ENCODE results near the gene NFE2L2.

Gene NFE2L2

DNA sequence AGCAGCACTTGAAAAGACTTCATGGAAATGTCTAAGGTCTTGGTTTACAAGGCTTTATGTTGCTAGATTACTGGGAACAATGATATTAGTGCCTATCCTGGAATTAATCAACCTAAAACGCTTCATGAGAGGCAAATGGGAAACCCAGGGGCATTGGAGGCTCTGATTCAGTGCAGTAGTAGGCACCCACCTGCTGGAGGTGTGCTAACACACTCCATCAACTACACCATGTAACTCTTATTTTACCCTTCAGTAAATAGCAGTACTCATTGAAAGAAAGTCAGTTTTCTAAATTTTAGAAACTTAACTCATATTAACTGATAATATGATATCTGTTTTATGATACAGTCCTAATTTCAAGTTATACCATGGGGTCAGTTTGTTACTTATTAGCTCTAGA is 69.3 kb downstream of the NFE2L2 start:
- Histone ChIP-seq H3K4me3 (ENCODE audit: low read length) (no peak overlapping the region), H4K20me1 (ENCODE audit: insufficient read depth, low read length) (no peaks in the 10 kb centered on the region), H3K4me2 (ENCODE audit: low read length) (no peak overlapping the region), H3K4me1 (ENCODE audit: low read length) (peaks cover 10% of the 10 kb centered on the region), H3K79me2 (ENCODE audit: low read length) (no peaks in the 10 kb centered on the region), H3K9me3 (ENCODE audit: insufficient read depth, low read length) (no peaks in the 10 kb centered on the region), H3K27me3 (ENCODE audit: low read depth, low read length) (no peaks in the 10 kb centered on the region), H3K27ac (ENCODE audit: low read length) (no peak overlapping the region), H2AFZ (ENCODE audit: low read depth, low read length) (no peak overlapping the region), H3K36me3 (replicated peaks; ENCODE audit: low read depth, low read length) (no peaks in the 10 kb centered on the region), H3K9ac (ENCODE audit: low read length) (no peak overlapping the region)
- TF ChIP-seq EZH2phosphoT487 (IDR thresholded peaks at IDR 0.05; ENCODE audit: low read depth) = no peak
- TF ChIP-seq, protein P1, sequence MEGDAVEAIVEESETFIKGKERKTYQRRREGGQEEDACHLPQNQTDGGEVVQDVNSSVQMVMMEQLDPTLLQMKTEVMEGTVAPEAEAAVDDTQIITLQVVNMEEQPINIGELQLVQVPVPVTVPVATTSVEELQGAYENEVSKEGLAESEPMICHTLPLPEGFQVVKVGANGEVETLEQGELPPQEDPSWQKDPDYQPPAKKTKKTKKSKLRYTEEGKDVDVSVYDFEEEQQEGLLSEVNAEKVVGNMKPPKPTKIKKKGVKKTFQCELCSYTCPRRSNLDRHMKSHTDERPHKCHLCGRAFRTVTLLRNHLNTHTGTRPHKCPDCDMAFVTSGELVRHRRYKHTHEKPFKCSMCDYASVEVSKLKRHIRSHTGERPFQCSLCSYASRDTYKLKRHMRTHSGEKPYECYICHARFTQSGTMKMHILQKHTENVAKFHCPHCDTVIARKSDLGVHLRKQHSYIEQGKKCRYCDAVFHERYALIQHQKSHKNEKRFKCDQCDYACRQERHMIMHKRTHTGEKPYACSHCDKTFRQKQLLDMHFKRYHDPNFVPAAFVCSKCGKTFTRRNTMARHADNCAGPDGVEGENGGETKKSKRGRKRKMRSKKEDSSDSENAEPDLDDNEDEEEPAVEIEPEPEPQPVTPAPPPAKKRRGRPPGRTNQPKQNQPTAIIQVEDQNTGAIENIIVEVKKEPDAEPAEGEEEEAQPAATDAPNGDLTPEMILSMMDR (IDR thresholded peaks at IDR 0.05; ENCODE audit: low read depth, low read length) = peak; percentile 43; the same call in 1 of the 2 replicates

DNA sequence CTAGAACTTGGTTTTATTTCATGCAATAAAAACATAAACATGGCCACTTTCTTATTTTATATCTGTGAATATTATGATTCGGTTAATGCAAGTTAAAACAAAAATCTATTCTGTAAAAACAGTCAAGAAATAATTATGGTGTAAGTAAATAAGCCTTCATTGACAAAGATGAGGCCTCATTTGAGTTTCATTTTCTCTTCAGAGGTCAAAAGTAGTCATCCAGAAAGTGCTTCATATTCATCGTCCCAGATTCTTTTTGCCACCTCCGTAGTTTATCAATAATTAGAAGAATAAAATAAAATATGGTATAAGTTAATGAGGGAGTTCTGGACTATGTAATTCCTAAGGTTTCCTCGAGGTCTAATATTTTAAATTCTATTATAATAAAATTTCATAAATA is 71.3 kb downstream of the NFE2L2 start:
- no peaks in the 10 kb centered on the region for H3K79me2 ChIP-seq (ENCODE audit: low read length)
- no peaks in the 10 kb centered on the region for H3K36me3 ChIP-seq (replicated peaks; ENCODE audit: low read depth, low read length)
- no peak overlapping the region for H3K27ac ChIP-seq (ENCODE audit: low read length)
- H3K4me2 ChIP-seq (ENCODE audit: low read length) = peak overlapping the region; percentile 31
- no peak overlapping the region for H3K9ac ChIP-seq (ENCODE audit: low read length)
- peaks cover 10% of the 10 kb centered on the region for H3K4me1 ChIP-seq (ENCODE audit: low read length)
- H3K27me3 ChIP-seq (ENCODE audit: low read depth, low read length) = no peaks in the 10 kb centered on the region
- H3K9me3 ChIP-seq (ENCODE audit: insufficient read depth, low read length) = no peaks in the 10 kb centered on the region
- no peaks in the 10 kb centered on the region for H4K20me1 ChIP-seq (ENCODE audit: insufficient read depth, low read length)
- no peak overlapping the region for H3K4me3 ChIP-seq (ENCODE audit: low read length)
- no peak overlapping the region for H2AFZ ChIP-seq (ENCODE audit: low read depth, low read length)
- TF ChIP-seq, protein P1 (IDR thresholded peaks at IDR 0.05; ENCODE audit: low read depth, low read length) = no peak
- no peak for TF ChIP-seq EZH2phosphoT487 (IDR thresholded peaks at IDR 0.05; ENCODE audit: low read depth)

DNA sequence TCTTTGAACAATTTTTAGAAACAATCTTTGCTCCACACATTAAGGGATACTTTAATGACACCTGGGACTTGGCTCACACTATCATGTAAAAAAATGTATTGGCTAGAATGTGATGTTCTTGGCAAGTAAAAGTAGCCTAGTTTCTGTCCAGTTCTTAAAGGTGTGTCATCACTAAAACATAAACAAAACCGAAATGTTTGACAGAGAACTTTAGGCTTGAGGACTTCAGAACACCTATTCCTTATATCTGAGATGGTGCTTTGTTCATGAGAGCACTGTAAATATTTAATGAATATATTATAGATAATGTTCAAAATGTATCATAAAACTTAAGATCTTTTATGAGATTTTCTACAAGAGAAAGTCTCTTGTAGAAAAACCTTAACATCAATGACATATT is 71.7 kb downstream of the NFE2L2 start:
- Histone ChIP-seq H4K20me1 (ENCODE audit: insufficient read depth, low read length) (no peaks in the 10 kb centered on the region), H3K4me3 (ENCODE audit: low read length) (no peak overlapping the region), H3K27ac (ENCODE audit: low read length) (no peak overlapping the region), H2AFZ (ENCODE audit: low read depth, low read length) (no peak overlapping the region), H3K79me2 (ENCODE audit: low read length) (no peaks in the 10 kb centered on the region), H3K27me3 (ENCODE audit: low read depth, low read length) (no peaks in the 10 kb centered on the region), H3K4me1 (ENCODE audit: low read length) (peaks cover 10% of the 10 kb centered on the region), H3K9me3 (ENCODE audit: insufficient read depth, low read length) (no peaks in the 10 kb centered on the region), H3K4me2 (ENCODE audit: low read length) (peak overlapping the region; percentile 31), H3K9ac (ENCODE audit: low read length) (no peak overlapping the region), H3K36me3 (replicated peaks; ENCODE audit: low read depth, low read length) (no peaks in the 10 kb centered on the region)
- TF ChIP-seq, protein P1 (IDR thresholded peaks at IDR 0.05; ENCODE audit: low read depth, low read length) = no peak
- no peak for TF ChIP-seq EZH2phosphoT487 (IDR thresholded peaks at IDR 0.05; ENCODE audit: low read depth)

DNA sequence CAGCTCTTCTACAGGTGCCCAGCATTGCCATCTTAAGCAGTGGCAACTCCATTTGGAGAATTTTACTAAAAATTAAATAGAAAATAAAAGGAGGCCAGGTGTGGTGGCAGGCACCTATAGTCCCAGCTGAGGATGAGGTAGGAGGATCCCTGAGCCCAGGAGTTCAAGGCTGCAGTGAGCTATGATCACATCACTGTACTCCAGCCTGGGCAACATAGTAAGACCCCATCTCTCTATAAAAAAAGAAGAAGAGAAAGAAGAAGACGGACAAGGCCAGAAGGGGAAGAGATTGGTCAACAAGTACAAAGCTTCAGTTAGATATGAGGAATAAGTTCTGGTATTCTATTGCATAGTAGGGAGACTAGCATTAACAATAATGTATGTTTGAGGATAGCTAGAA is 73.6 kb downstream of the NFE2L2 start:
- no peak overlapping the region for H2AFZ ChIP-seq (ENCODE audit: low read depth, low read length)
- no peaks in the 10 kb centered on the region for H3K36me3 ChIP-seq (replicated peaks; ENCODE audit: low read depth, low read length)
- no peak overlapping the region for H3K9ac ChIP-seq (ENCODE audit: low read length)
- no peak overlapping the region for H3K4me3 ChIP-seq (ENCODE audit: low read length)
- no peaks in the 10 kb centered on the region for H3K79me2 ChIP-seq (ENCODE audit: low read length)
- no peak for TF ChIP-seq EZH2phosphoT487 (IDR thresholded peaks at IDR 0.05; ENCODE audit: low read depth)
- TF ChIP-seq, protein P1 (IDR thresholded peaks at IDR 0.05; ENCODE audit: low read depth, low read length) = no peak
- H3K27ac ChIP-seq (ENCODE audit: low read length) = no peak overlapping the region
- peaks cover 10% of the 10 kb centered on the region for H3K4me1 ChIP-seq (ENCODE audit: low read length)
- no peak overlapping the region for H3K4me2 ChIP-seq (ENCODE audit: low read length)
- no peaks in the 10 kb centered on the region for H4K20me1 ChIP-seq (ENCODE audit: insufficient read depth, low read length)
- H3K9me3 ChIP-seq (ENCODE audit: insufficient read depth, low read length) = no peaks in the 10 kb centered on the region
- H3K27me3 ChIP-seq (ENCODE audit: low read depth, low read length) = no peaks in the 10 kb centered on the region
